Prostate gland (tissue), 2 donors: ENCODE results near the gene WDR86. TPM values are rescaled to one million over a fixed set of nuclear protein-coding genes. Genes with fewer than 3 reads are reported as not detected.

Experiments
- DNase-seq: peaks from one replicate; pipeline ENCODE4 v3.0.0-alpha.2; 2019; ENCODE audit warnings: low spot score
- H3K27ac ChIP-seq, 2 donors: fragments of 200-600 bp; sonication (generic); 2 replicates each; pipeline ENCODE4 v1.5.1; 2017 to 2019
- H3K27me3 ChIP-seq: fragments of 200-600 bp; sonication (generic); replicated peaks from 2 replicates; pipeline ENCODE4 v1.5.1; 2019; ENCODE audit not compliant: insufficient read depth
- H3K36me3 ChIP-seq, 2 donors: fragments of 200-600 bp; sonication (generic); 1 replicate in 1 of 2; 2 replicates in 1 of 2; pipeline versions ENCODE4 v1.5.1 to v1.8.1; 2017 to 2019
- H3K4me1 ChIP-seq: fragments of 200-600 bp; sonication (generic); replicated peaks from 2 replicates; pipeline ENCODE4 v1.5.1; 2019
- H3K4me3 ChIP-seq, 2 donors: fragments of 200-600 bp; sonication (generic); 2 replicates each; pipeline ENCODE4 v1.5.1; 2017 to 2019
- H3K9me3 ChIP-seq: fragments of 200-600 bp; sonication (generic); 2 replicates; pipeline ENCODE4 v1.5.1; 2017
- CTCF ChIP-seq, 4 experiments: fragments of 200-600 bp in 2 of 4; fragments of 450-650 bp in 2 of 4; sonication (generic) in 2 of 4; IDR thresholded peaks; 1 replicate in 3 of 4; 2 replicates in 1 of 4; pipeline ENCODE4 v1.5.1; 2016 to 2019; ENCODE audit warnings: antibody characterized with exemption in 4 of 4, mild to moderate bottlenecking in 2 of 4, moderate library complexity in 2 of 4
- POLR2A ChIP-seq: fragments of 450-650 bp; IDR thresholded peaks from one replicate; pipeline ENCODE4 v1.6.1; 2016; ENCODE audit warnings: antibody characterized with exemption, mild to moderate bottlenecking
- POLR2AphosphoS5 ChIP-seq: sonication (generic); formaldehyde crosslinking; IDR thresholded peaks from one replicate; pipeline ENCODE4 v1.6.1; 2017; ENCODE audit warnings: antibody characterized with exemption
- WGBS: methylation state at CpG from one replicate; pipeline ENCODE4 v1.1.5; 2018; 5-methylcytosine and 5-hydroxymethylcytosine counted together
- intact Hi-C: fragments of 100-400 bp; cut with DNase I; formaldehyde crosslinking; loops from one replicate; pipeline ENCODE4 v1.14.2; 2022
- total RNA-seq, 2 donors: library from RNA; depleted of rRNA; stranded (reverse); fragments of >200 nt; gene quantifications; one replicate each; pipeline ENCODE4 v1.1.0, GENCODE V29; 2016

Gene WDR86
- total RNA-seq, 2 donors from 2014 or later = 3.6 to 12.8 TPM

DNA sequence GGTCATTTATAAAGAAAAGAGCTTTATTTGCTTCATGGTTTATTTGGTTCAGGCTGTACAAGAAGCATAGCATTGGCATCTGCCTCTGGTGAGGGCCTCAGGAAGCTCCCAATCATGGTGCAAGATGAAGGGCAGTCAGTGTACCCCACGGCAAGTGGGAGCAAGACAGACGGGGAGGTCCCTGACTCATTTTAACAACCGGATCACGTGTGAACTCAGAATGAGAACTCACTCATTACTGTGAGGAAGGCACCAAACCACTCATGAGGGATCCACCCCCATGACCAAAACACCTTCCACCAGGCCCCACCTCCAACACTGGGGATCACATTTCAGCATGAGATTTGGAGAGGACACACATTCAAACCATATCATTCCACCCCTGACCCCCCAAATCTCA, 45.9 kb upstream of the WDR86 start:
- H3K4me3 ChIP-seq = no peak overlapping the region
- 76% methylated on average over 4 of the region's 4 CpGs for WGBS
- H3K4me1 ChIP-seq = peaks cover 4% of the 10 kb centered on the region
- intact Hi-C loops = no loop called here
- no peak overlapping the region for H3K27ac ChIP-seq
- no peaks in the 10 kb centered on the region for H3K27me3 ChIP-seq
- no peaks in the 10 kb centered on the region for H3K36me3 ChIP-seq
- DNase-seq = no peak
- no peak for TF ChIP-seq POLR2AphosphoS5
- no peak for TF ChIP-seq POLR2A
- no peak for TF ChIP-seq CTCF (IDR thresholded peaks at IDR 0.05)
- H3K9me3 ChIP-seq = no peaks in the 10 kb centered on the region

DNA sequence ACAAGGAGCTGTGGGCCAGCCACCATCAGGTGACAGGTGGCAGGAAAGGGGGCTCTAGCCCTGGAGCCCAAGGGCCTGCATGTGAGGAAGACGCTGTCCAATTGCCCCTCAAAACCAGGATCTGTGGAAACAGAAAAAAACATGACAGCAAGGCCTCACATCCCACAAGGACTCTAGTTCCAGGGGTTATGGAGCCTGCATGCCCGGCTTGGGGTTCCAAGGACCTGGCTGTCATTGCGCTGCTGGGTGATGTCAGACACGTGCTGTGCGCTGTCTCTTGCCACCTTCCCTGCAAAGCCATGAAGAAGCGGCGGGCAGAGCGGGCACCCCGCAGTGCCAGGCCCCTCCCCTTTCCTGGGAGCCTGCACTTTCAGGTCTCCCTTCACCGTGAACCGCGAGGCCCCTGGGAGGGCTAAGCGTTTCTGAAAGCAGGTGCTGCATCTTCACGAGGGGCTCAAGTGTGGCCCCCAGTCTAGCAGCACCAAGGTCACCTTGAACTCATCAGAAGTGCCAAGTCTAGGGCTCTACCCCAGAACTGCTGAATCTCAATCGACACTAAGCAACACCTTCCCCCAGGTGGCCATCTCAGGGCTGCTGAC, 45.2 kb upstream of the WDR86 start:
- Histone ChIP-seq H3K4me1 (no peaks in the 10 kb centered on the region), H3K4me3 (no peak overlapping the region), H3K36me3 (no peaks in the 10 kb centered on the region), H3K27me3 (no peaks in the 10 kb centered on the region), H3K27ac (no peak overlapping the region), H3K9me3 (no peaks in the 10 kb centered on the region)
- intact Hi-C loops = no loop called here
- TF ChIP-seq POLR2AphosphoS5 (no peak), POLR2A (no peak), CTCF (IDR thresholded peaks at IDR 0.05) (no peak)
- DNase-seq = no peak
- WGBS = 89% methylated on average over 15 of the region's 15 CpGs

- Histone ChIP-seq H3K36me3 (no peaks in the 10 kb centered on the region), H3K4me1 (no peaks in the 10 kb centered on the region), H3K4me3 (no peak overlapping the region), H3K27me3 (no peaks in the 10 kb centered on the region), H3K9me3 (no peaks in the 10 kb centered on the region), H3K27ac (no peak overlapping the region)
- no peak for DNase-seq
- TF ChIP-seq POLR2A (no peak), CTCF (IDR thresholded peaks at IDR 0.05) (no peak), POLR2AphosphoS5 (no peak)
- WGBS = 96% methylated on average over 14 of the region's 14 CpGs
- intact Hi-C loops = no loop called here
These were observed 44.5 kb upstream of the WDR86 start for GRCh38 chr7:151454305-151454704.

GRCh38 chr7:151453326-151453791, 43.5 kb upstream of the WDR86 start:
- no peaks in the 10 kb centered on the region for H3K4me1 ChIP-seq
- no peaks in the 10 kb centered on the region for H3K9me3 ChIP-seq
- intact Hi-C loops = no loop called here
- no peaks in the 10 kb centered on the region for H3K27me3 ChIP-seq
- TF ChIP-seq CTCF (IDR thresholded peaks at IDR 0.05) (no peak), POLR2AphosphoS5 (no peak), POLR2A (no peak)
- no peak overlapping the region for H3K27ac ChIP-seq
- DNase-seq = no peak
- no peaks in the 10 kb centered on the region for H3K36me3 ChIP-seq
- 73% methylated on average over 13 of the region's 13 CpGs for WGBS
- no peak overlapping the region for H3K4me3 ChIP-seq

DNA sequence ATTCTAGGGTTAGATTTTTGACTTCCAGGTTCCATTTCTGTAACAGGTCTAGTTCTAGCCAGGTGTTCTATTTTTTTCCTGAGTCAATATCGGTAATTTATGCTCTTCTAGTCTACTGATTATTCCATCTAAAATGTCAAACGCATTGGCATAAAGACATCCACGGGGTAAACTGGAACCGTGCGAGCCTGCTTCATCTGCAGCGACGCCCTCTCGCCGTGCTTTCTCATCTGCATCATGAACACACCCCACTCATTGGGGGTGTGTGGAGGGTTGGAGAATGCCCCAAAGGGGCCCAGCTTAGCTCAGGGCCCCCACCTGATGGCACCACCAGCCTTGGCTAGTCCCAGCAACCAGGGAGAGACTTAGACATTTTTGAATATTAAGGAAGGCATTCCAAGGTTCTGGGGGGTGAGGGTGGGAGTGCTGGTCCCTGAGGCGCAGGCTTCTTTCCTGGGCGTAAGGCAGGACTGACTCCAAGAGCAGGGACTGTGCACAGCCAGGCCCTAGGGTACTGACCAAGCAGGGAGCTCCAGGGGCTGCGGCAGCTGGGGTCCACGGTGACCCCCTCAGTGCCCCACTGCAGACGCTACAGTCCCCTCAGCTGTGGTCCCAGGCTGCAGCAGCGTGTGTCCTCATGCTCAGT, 43.0 kb upstream of the WDR86 start:
- Histone ChIP-seq H3K27ac (no peak overlapping the region), H3K9me3 (no peaks in the 10 kb centered on the region), H3K36me3 (no peaks in the 10 kb centered on the region), H3K4me1 (no peaks in the 10 kb centered on the region), H3K27me3 (no peaks in the 10 kb centered on the region), H3K4me3 (no peak overlapping the region)
- intact Hi-C loops = no loop called here
- TF ChIP-seq CTCF (IDR thresholded peaks at IDR 0.05) (no peak), POLR2AphosphoS5 (no peak), POLR2A (no peak)
- 77% methylated on average over 14 of the region's 15 CpGs for WGBS
- no peak for DNase-seq
